NCI-H187 (cell line): ENCODE results near the gene KIF26B.

Experiments used
- DNase-seq, 2 experiments: peaks; one replicate each; lab custom pipeline; 2025; lab: John Stamatoyannopoulos, UW

KIF26B gene

DNA sequence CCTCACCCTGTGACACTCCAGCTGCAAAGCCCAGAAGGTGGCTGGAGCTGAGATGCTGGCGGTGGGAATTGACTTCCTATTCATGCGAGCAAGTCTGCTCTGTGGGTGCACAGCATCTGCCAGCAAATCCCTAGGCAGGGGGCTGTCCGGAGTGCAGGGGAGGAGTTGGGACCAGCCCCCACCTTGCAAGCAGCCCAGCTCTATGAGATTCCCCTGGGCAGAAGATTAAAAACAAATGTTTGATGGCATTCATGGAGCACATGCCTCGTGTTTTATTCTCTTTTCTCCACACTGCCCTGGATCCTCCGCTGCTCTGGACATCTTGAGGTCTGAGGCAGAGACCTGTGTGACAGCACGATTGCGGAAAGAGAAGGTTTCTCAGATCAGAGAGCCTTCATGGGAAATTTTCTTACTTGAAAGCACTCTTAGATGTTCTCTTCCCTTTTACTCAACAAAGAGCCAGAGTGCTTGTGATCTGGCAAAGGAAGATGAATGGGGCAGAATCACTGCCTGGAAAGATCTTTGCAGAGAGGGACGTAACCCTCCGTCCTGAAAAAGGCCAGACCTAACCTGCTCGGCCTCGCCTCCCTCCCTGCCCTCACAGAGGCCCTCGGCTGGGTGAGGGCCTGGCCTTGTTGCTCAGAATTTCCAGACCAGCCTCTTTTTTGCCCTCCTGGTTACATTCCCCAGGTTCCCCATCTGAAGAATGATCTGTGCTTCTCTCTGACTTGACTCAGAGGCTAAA, 597.1 kb downstream of the KIF26B start:
- no peak for DNase-seq

DNA sequence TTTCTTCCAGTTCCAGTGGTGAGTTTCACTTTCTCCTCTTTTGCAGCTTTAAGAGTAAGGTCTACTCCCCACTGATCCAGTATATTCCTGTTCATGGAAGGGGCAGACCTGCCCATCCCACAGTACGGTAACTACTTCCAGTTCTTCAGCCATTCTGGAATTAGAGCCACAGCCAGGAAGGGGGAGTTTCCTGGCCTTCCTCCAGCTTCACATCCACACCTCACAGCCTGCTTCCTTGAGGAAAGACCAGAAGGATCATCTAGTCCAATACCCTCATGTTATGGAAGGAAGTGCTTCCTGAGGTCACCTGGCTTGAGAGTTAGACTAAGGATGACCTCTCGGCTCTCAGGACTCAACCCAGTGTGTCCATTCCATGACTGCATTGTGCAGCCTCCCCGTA, 597.8 kb downstream of the KIF26B start:
- DNase-seq = no peak

GRCh38 chr1:245753807-245754206, 599.0 kb downstream of the KIF26B start:
- no peak for DNase-seq

DNA sequence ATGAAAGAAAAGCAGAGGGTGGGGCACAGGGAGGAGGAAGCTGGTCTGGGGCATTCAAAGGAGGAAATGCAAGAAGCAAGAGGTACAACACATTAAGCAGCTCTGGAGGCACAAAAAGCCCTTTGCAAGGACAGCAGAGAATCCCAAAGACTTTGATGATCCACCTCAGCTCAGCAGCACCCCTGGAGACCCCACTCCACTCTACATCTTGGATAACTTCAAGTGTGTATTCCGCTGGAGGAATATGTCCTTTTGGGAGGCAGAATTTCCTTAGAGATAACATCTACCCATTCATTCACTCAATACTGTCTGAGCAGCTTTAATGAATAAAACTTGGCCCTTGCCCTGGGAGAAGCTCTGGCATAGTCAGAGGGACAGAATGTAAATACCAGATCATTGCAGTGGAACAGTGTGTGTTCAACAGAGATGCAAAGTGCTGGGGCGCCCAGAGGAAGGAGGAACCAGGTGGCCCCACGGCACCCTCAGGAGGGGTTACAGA, 599.7 kb downstream of the KIF26B start:
- no peak for DNase-seq
